ENCODE measurements around the gene KXD1.

The KXD1 gene

DNA sequence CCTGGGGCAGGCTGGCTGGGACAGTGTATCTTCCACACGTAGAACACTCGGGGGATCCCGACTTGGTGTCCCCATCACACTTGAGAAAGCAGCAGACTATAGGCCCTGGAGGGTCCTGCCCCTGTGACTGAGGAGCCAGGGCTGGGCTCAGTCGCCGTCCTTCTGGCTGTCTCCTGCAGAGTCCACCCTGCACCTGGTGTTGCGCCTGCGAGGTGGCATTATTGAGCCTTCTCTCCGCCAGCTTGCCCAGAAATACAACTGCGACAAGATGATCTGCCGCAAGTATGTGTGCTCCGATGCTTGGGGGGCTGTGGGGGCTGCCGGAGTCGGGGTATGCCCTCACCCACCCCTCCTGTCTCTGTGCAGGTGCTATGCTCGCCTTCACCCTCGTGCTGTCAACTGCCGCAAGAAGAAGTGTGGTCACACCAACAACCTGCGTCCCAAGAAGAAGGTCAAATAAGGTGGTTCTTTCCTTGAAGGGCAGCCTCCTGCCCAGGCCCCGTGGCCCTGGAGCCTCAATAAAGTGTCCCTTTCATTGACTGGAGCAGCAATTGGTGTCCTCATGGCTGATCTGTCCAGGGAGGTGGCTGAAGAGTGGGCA, 17.1 kb downstream of the KXD1 start:
- H3K27ac Mint-ChIP-seq, result no peak overlapping the region

DNA sequence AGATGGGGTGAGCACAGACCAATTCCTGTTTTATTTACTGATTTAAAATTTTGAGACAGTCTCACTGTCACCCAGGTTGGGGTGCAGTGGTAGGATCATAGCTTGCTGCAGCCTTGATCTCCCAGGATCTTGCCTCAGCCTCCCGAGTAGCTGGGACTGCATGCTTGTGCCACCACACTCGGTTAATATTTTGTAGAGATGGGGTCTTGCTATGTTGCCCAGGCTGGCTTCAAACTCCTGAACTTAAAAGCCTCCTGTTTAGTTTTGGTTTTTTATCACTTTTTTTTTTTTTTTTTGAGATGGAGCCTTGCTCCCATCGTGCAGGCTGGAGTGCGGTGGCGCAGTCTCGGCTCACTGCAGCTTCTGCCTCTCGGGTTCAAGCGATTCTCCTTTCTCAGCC, 18.7 kb downstream of the KXD1 start:
- CTCF ChIA-PET, result no interaction called here
- Mint-ChIP-seq H3K27ac (no peak overlapping the region), H3K4me1 (peaks cover 31% of the 10 kb centered on the region), H3K36me3 (peaks cover 40% of the 10 kb centered on the region), H3K9me3 (no peaks in the 10 kb centered on the region), H3K27me3 (no peaks in the 10 kb centered on the region), H3K4me3 (no peak overlapping the region)
- no peak for DNase-seq

More for the DNA sequence above, 17.1 kb downstream of the KXD1 start:
- Mint-ChIP-seq H3K9me3 (no peaks in the 10 kb centered on the region), H3K27me3 (no peaks in the 10 kb centered on the region), H3K36me3 (peaks cover 43% of the 10 kb centered on the region), H3K4me3 (no peak overlapping the region), H3K4me1 (peaks cover 35% of the 10 kb centered on the region)
- CTCF ChIA-PET, result no interaction called here
- no peak for DNase-seq

DNA sequence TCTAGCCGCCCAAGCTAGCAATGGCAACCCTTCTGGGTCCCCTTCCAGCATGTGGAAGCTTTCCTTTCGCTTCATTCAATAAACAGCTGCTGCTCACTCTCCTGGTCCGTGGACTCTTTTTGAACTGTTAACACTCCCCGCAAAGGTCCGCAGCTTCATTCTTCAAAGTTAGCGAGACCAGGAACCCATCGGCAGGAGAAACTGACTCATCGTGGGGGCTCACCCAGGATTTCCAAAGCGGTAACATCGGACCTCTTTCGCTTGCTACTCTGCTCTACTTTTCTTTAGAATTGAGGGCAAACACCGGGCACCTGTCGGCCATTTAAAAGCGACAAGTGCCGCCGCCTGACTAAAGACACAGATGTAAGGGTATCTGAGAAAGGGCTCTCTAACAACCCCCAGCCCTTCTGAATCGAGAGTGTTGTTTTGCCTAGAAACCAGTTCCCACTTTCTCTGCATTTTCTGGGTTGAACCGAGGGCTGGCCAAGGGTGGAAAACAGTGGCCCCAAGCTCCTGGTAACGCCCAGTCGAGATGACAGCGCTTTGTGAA, 19.8 kb downstream of the KXD1 start:
- Mint-ChIP-seq H3K4me3 (no peak overlapping the region), H3K36me3 (peaks cover 35% of the 10 kb centered on the region), H3K27ac (no peak overlapping the region), H3K4me1 (peaks cover 22% of the 10 kb centered on the region), H3K9me3 (no peaks in the 10 kb centered on the region), H3K27me3 (no peaks in the 10 kb centered on the region)
- DNase-seq, result no peak
- CTCF ChIA-PET, result interaction anchor here (1.4 kb wide), 1 partner anchor 11 kb away, joined by 5 read pairs; the partner anchor contains the start of gene REX1BD

DNA sequence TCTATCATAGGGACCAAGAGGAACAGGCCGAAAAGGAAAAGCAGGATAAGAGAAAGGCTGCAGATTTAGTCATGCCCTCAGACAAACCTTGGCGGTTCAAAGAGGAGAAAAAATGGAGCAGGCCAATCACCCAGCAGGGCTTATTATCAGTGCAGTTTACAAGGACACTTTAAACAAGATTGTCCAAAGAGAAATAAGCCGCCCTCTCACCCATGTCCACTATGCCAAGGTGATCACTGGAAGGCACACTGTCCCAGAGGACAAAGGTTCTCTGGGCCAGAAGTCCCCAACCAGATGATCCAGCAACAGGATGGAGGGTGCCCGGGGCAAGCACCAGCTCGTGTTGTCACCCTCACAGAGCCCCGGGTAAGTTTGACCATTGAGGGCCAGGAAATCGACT, 22.6 kb downstream of the KXD1 start:
- Mint-ChIP-seq H3K4me3 (no peak overlapping the region), H3K27ac (no peak overlapping the region), H3K36me3 (peaks cover 11% of the 10 kb centered on the region), H3K4me1 (peaks cover 11% of the 10 kb centered on the region), H3K9me3 (no peaks in the 10 kb centered on the region), H3K27me3 (peaks cover 4% of the 10 kb centered on the region)
- CTCF ChIA-PET, result interaction anchor here (0.6 to 1.6 kb wide), 7 partner anchors 8 to 417 kb away, joined by 3 to 7 read pairs (median 3); partner anchors contain the start of genes REX1BD and UBA52
- no peak for DNase-seq

DNA sequence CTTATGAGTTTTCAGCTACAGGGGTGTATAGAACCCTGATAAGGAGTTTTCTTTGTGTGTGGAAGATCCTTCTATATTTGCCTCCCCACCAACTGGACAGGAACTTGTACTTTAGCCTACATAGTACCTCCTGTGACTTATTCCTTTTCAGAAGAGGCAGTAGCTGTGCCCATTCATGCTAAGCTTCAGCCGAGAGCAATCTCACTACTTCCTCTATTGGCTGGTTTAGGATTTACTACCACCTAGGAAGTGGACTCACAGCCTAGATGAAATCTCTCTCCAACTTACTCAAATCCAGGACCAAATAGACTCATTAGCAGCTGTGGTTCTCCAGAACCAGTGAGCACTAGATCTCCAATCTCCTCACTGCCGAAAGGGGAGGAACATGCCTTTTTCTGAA, 28.6 kb downstream of the KXD1 start:
- peaks cover 4% of the 10 kb centered on the region for H3K27me3 Mint-ChIP-seq
- H3K36me3 Mint-ChIP-seq, result peaks cover 12% of the 10 kb centered on the region
- CTCF ChIA-PET, result interaction anchor here (0.7 to 3.6 kb wide), 5 partner anchors 14 to 117 kb away, joined by 3 to 19 read pairs (median 3); partner anchors contain the start of gene UBA52
- no peak for DNase-seq
- peak overlapping the region; percentile 58 for H3K27ac Mint-ChIP-seq
- no peak overlapping the region for H3K4me3 Mint-ChIP-seq
- no peaks in the 10 kb centered on the region for H3K9me3 Mint-ChIP-seq
- H3K4me1 Mint-ChIP-seq, result peaks cover 47% of the 10 kb centered on the region

DNA sequence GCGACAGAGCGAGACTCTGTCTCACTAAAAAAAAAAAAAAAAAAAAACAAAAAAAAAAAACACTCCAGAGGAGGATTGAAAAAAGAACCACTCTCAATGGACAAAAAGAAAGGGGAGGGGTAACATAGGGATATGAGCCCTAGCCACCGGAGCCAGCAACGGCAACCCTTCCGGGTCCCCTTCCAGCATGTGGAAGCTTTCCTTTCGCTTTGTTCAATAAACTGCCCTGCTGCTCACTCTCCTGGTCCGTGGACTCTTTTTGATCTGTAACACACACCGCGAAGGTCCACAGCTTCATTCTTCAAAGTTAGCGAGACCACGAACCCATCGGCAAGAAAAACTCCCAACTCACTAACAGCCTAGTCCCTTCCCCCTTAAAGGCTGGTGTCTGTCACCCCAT, 29.9 kb downstream of the KXD1 start:
- Mint-ChIP-seq H3K27me3 (peaks cover 4% of the 10 kb centered on the region), H3K36me3 (peaks cover 13% of the 10 kb centered on the region), H3K4me1 (peaks cover 50% of the 10 kb centered on the region), H3K27ac (peak overlapping the region; percentile 97), H3K4me3 (peak overlapping the region; percentile 77), H3K9me3 (no peaks in the 10 kb centered on the region)
- no peak for DNase-seq
- CTCF ChIA-PET, result interaction anchor here (0.6 to 3.6 kb wide), 11 partner anchors 10 to 259 kb away, joined by 3 to 32 read pairs (median 5); partner anchors contain the start of genes ELL, FKBP8, KXD1 and UBA52

DNA sequence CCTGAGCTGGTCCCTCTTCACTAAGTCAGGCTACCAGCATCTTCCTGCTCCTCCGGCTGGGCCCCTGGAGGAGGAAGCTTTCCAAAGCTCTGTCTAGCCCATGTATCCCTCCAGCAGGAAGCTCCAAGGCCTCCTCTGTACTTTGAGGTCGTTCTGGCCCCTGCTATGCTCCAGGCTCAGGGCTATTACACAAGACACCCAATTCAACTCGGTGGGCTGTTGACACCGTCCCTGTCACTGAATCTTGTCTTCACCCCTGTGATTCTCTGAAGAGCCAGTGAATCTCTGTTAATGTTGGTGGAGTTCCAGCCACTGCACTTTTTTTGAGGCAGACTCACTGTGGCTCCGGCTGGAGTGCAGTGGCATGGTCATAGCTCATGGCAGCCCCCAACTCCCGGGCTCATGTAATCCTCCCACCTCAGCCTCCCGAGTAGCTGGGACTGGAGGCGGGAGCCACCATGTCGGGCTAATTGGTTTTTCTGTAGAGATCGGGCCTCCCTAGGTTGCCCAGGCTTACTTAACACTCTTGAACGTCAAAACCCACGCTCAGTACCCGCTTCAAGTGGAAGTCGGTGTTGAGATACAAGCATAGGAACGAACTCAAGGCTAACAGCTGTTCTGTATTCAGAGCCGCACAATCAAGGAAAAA, 30.4 kb downstream of the KXD1 start:
- Mint-ChIP-seq H3K4me1 (peaks cover 50% of the 10 kb centered on the region), H3K27ac (peak overlapping the region; percentile 97), H3K4me3 (peak overlapping the region; percentile 77), H3K9me3 (no peaks in the 10 kb centered on the region), H3K27me3 (peaks cover 4% of the 10 kb centered on the region), H3K36me3 (peaks cover 14% of the 10 kb centered on the region)
- no peak for DNase-seq
- CTCF ChIA-PET, result interaction anchor here (0.6 to 3.6 kb wide), 14 partner anchors 11 to 259 kb away, joined by 3 to 32 read pairs (median 5); partner anchors contain the start of genes ELL, FKBP8, KXD1 and UBA52

DNA sequence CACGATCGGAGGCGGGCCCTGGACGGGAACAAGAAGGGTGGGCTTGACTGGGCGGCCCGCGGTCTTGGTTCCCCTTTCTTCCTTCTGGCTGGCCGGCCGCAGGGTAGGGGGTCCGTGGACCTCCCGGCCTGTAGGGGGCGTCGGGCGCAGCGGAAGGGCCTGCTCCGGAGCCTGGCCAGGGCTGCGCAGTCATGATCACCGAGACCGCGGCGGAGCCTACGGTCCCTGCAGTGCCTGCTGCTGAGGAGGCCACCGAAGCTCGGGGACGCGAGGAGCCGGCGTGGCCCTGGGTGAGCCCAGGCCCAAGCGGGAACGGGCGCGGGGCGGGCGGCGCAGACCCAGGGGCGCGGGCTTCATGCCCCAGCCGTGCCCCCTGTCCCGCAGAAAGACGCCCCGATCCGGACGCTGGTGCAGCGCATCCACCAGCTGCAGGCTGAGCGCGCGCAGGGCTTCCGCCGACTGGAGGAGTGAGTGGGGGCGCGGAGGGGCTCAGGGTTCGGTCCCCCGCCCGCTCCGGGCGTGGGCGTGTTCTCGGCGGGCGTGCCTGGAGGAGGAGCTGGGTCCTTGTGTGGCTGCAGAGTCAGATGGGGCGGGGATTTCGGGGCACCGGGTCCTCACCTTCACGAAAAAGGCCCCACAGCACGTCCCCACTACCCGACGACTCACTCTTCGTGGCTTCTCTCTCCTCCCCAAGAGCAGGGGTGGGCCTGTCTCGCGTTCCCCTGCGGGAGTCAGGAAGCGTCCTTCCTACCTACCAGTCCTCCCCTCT, 31.1 kb downstream of the KXD1 start, which contains the start of gene REX1BD:
Gene REX1BD, plus strand, starts transcription at position 188 of the 769 bp plus-strand sequence. Its CDS starts 4 bp downstream, at position 192.
- Mint-ChIP-seq H3K27ac (peak within 1 kb of the TSS; percentile 97), H3K27me3 (peaks cover 9% of the 10 kb centered on the region), H3K9me3 (no peaks in the 10 kb centered on the region), H3K4me3 (peak within 1 kb of the TSS; percentile 77), H3K4me1 (peaks cover 53% of the 10 kb centered on the region), H3K36me3 (peaks cover 15% of the 10 kb centered on the region)
- CTCF ChIA-PET, result interaction anchor here (0.9 to 3.6 kb wide), 14 partner anchors 8 to 243 kb away, joined by 3 to 32 read pairs (median 6); partner anchors contain the start of genes ELL, FKBP8, KXD1 and UBA52
- DNase-seq, result peak; percentile 92

DNA sequence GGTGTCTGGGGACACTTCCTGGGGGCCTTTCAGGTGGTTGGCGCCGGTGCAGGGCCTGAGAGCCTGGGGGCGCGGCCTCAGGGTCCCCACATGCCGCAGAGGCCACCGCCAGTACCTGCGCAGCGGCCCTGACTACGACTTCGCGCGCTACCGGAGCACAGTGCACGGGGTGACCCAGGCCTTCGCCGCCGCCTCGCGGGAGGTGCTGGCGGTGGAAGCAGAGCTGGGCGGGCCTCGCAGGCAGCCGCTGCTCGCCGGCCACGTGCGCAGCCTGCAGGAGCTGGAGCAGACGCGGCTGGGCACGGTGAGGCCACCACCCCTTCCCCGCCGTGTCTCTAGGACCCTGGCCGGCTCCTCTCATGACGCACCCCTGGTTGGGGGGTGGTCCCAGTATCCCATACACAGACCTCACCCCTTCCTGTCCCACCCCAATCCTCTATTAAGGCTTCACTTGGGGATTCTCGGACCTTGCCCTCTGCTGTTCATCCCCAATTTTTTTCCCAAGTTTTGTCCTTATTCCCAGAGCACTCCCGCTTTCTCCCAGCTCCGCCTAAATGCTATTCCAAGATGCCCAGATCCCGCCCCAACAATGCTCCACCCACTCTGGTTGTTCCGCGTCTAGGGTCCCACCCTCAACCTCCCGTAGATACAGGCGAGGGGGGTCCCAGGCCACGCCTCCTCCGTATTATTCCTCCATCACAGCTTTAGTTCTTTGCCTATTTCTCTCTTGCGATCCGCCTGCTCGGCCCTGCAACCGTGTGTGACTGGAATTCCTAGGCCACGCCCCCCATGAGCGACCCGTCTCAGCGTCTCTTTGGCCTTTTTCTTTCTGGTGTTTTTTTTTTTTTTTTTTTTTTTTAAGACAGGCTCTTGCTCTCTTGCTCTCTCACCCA, 32.0 kb downstream of the KXD1 start:
- Mint-ChIP-seq H3K27me3 (peaks cover 12% of the 10 kb centered on the region), H3K9me3 (no peaks in the 10 kb centered on the region), H3K4me1 (peaks cover 51% of the 10 kb centered on the region), H3K36me3 (peaks cover 15% of the 10 kb centered on the region), H3K27ac (peak overlapping the region; percentile 97), H3K4me3 (peak overlapping the region; percentile 77)
- CTCF ChIA-PET, result interaction anchor here (0.6 to 3.6 kb wide), 10 partner anchors 9 to 119 kb away, joined by 3 to 32 read pairs (median 7); partner anchors contain the start of genes ELL, FKBP8, KXD1 and UBA52
- peak; percentile 84 for DNase-seq

DNA sequence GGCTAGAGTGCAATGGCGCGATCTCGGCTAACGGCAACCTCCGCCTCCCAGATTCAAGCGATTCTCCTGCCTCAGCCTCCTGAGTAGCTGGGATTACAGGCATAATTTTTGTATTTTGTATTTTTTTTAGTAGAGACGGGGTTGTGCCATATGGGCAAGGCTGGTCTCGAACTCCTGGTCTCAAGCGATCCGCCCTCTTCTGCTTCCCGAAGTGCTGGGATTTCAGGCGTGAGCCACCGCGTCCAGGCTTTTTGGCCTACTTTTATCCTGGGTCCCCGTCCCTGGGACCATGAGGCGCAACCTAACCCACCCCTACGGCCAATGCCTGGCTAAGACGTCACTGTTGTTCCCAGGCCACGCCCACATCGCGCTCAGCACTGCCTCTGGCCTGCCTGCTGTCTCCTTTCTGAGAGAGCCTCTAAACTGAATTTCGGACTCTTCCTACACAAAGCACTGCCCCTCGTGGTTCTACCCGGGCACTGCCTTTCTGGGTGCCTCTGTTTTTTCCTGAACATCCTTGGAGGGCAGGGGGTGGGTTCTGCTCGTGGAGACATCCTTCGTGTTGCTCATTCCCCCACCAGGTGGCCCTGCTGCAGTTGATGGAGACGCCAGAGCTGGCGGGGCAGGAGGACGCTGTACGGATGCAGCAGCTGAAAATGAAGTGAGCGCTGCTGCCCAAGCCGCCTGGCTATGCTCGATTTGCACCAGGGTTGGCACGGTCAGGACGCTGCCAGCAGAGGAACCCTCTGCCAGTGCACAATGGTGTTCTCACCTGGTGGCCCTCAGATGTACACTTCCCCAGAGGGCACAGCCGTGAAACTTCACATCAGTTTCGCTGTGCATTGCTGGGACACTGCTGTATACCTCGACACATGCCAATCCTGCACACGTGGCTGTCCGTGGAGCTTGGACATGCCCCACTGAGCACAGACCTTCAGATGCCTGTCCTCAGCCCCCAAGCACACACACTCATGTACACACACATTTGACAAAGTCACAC, 32.9 kb downstream of the KXD1 start:
- Mint-ChIP-seq H3K4me3 (peak overlapping the region; percentile 77), H3K27me3 (peaks cover 20% of the 10 kb centered on the region), H3K36me3 (peaks cover 15% of the 10 kb centered on the region), H3K9me3 (no peaks in the 10 kb centered on the region), H3K4me1 (peaks cover 47% of the 10 kb centered on the region), H3K27ac (peak overlapping the region; percentile 82)
- CTCF ChIA-PET, result interaction anchor here (0.6 to 2.2 kb wide), 2 partner anchors 84 to 120 kb away, joined by 3 to 7 read pairs; no protein-coding TSS in a partner anchor
- DNase-seq, result no peak

DNA sequence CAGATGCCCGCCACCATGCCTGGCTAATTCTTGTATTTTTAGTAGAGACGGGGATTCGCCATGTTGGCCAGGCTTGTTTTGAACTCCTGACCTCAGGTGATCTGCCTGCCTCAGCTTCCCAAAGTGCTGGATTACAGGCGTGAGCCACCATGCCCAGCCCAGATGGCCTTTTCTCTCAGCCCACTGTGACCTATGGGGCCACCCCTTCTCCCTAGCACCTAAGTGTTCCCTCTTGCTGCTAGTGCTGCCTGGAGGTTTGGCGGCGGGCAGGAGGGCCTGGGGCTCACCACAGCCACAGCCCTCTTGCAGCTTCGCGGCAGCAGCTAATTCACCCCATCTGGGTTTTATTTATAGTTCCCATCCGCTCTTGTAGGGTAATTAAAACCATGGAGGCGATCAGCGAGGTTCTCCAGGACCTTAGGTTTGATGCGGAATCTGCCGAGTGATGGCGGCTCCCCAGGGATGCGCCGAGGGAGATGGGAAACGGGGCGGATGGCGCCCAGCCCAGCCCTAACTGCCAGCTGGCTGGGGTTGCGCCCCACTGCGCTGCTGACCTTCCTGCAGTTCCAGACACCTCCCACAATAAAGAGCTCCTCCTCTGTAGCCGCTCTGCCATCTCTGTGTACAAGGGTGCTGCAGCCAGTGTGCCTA, 34.2 kb downstream of the KXD1 start:
- no peaks in the 10 kb centered on the region for H3K9me3 Mint-ChIP-seq
- peaks cover 15% of the 10 kb centered on the region for H3K36me3 Mint-ChIP-seq
- no peak overlapping the region for H3K4me3 Mint-ChIP-seq
- no peak for DNase-seq
- CTCF ChIA-PET, result interaction anchor here (0.6 kb wide), 1 partner anchor 13 kb away, joined by 3 read pairs; no protein-coding TSS in a partner anchor
- H3K27ac Mint-ChIP-seq, result peak overlapping the region; percentile 52
- peaks cover 36% of the 10 kb centered on the region for H3K4me1 Mint-ChIP-seq
- peaks cover 33% of the 10 kb centered on the region for H3K27me3 Mint-ChIP-seq
